ENCODE results near the gene CDRT4. TPM values are rescaled to one million over a fixed set of nuclear protein-coding genes. Genes with fewer than 3 reads are reported as not detected.
A peak's percentile ranks its signal among the peaks of the same experiment; 100 is the strongest.

The CDRT4 gene
- total RNA-seq, 1 donor from 2014 or later, result 4.2 TPM

- Histone ChIP-seq H3K36me3 (no peaks in the 10 kb centered on the region), H3K27ac (no peak overlapping the region), H3K9me3 (no peaks in the 10 kb centered on the region), H3K27me3 (no peaks in the 10 kb centered on the region), H3K4me3 (no peak overlapping the region), H3K4me1 (peaks cover 11% of the 10 kb centered on the region)
- intact Hi-C loops (cut with DNase I), result no loop called here
- DNase-seq (ENCODE audit: extremely low spot score in 2 of 2), result no peak
- TF ChIP-seq, protein P1, sequence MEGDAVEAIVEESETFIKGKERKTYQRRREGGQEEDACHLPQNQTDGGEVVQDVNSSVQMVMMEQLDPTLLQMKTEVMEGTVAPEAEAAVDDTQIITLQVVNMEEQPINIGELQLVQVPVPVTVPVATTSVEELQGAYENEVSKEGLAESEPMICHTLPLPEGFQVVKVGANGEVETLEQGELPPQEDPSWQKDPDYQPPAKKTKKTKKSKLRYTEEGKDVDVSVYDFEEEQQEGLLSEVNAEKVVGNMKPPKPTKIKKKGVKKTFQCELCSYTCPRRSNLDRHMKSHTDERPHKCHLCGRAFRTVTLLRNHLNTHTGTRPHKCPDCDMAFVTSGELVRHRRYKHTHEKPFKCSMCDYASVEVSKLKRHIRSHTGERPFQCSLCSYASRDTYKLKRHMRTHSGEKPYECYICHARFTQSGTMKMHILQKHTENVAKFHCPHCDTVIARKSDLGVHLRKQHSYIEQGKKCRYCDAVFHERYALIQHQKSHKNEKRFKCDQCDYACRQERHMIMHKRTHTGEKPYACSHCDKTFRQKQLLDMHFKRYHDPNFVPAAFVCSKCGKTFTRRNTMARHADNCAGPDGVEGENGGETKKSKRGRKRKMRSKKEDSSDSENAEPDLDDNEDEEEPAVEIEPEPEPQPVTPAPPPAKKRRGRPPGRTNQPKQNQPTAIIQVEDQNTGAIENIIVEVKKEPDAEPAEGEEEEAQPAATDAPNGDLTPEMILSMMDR (IDR thresholded peaks at IDR 0.05), result no peak
- TF ChIP-seq POLR2A (IDR thresholded peaks at IDR 0.05) (no peak), POLR2AphosphoS5 (IDR thresholded peaks at IDR 0.05; ENCODE audit: insufficient read depth in 1 of 2, low read depth in 1 of 2) (no peak)
Observed at GRCh38 chr17:15478845-15479244, 11.4 kb upstream of the CDRT4 start.

DNA sequence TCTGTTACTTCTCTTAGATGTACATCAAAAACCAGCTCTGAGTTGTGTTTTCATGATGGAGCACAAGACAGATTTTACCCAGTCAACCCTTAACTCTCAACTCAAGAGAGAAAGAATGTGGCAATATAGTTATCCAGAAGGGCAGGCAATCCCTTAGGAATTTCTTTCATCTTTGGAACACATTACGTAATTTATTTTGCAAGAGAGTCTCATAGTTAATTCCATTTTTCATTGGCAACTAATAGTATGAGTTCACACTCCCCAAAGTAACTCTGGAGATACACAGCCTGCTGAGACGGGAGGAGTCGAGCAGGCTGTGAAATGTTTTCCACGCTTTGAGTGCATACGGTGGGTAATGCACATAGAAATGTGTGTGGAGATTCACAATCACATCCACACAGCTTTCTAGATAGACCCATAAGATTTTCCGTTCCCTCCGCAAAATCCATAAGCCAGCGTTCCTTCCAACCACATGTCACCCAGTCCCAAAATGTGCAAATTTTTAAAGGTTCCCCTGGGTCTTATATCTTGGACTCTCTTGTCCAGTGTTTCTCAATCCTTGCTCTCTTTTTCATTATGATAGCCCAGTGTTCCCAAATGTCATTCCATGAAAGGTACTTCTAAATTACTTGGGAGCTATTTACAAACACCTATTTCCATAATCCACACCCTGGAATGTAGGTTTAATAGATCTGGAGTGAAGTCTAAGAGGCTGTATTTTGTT lies 8.4 kb upstream of the CDRT4 start:
- Histone ChIP-seq H3K27me3 (no peaks in the 10 kb centered on the region), H3K9me3 (no peaks in the 10 kb centered on the region), H3K36me3 (no peaks in the 10 kb centered on the region), H3K4me1 (peaks cover 11% of the 10 kb centered on the region), H3K4me3 (no peak overlapping the region), H3K27ac (peak overlapping the region; percentile 50)
- no peak for DNase-seq (ENCODE audit: extremely low spot score in 2 of 2)
- intact Hi-C loops (cut with DNase I), result no loop called here
- TF ChIP-seq, protein P1 (IDR thresholded peaks at IDR 0.05), result no peak
- TF ChIP-seq POLR2AphosphoS5 (IDR thresholded peaks at IDR 0.05; ENCODE audit: insufficient read depth in 1 of 2, low read depth in 1 of 2), result peak; percentile 32 to 58
- TF ChIP-seq POLR2A (IDR thresholded peaks at IDR 0.05), result no peak

GRCh38 chr17:15472891-15473290 lies 5.5 kb upstream of the CDRT4 start:
- H3K27me3 ChIP-seq, result no peaks in the 10 kb centered on the region
- H3K36me3 ChIP-seq, result no peaks in the 10 kb centered on the region
- no peak overlapping the region for H3K4me3 ChIP-seq
- H3K27ac ChIP-seq, result no peak overlapping the region
- TF ChIP-seq, protein P1 (IDR thresholded peaks at IDR 0.05), result no peak
- TF ChIP-seq POLR2AphosphoS5 (IDR thresholded peaks at IDR 0.05; ENCODE audit: insufficient read depth in 1 of 2, low read depth in 1 of 2) (no peak), POLR2A (IDR thresholded peaks at IDR 0.05) (no peak)
- DNase-seq (ENCODE audit: extremely low spot score in 2 of 2), result no peak
- intact Hi-C loops (cut with DNase I), result no loop called here
- H3K9me3 ChIP-seq, result no peaks in the 10 kb centered on the region
- H3K4me1 ChIP-seq, result no peaks in the 10 kb centered on the region

GRCh38 chr17:15470536-15470935 lies 3.1 kb upstream of the CDRT4 start:
- Histone ChIP-seq H3K36me3 (no peaks in the 10 kb centered on the region), H3K27ac (no peak overlapping the region), H3K27me3 (no peaks in the 10 kb centered on the region), H3K9me3 (no peaks in the 10 kb centered on the region), H3K4me3 (no peak overlapping the region), H3K4me1 (no peaks in the 10 kb centered on the region)
- intact Hi-C loops (cut with DNase I), result no loop called here
- no peak for DNase-seq (ENCODE audit: extremely low spot score in 2 of 2)
- TF ChIP-seq POLR2AphosphoS5 (IDR thresholded peaks at IDR 0.05; ENCODE audit: insufficient read depth in 1 of 2, low read depth in 1 of 2) (no peak), POLR2A (IDR thresholded peaks at IDR 0.05) (no peak)
- TF ChIP-seq, protein P1 (IDR thresholded peaks at IDR 0.05), result no peak

- no peaks in the 10 kb centered on the region for H3K27me3 ChIP-seq
- no peaks in the 10 kb centered on the region for H3K36me3 ChIP-seq
- TF ChIP-seq POLR2A (IDR thresholded peaks at IDR 0.05) (no peak), POLR2AphosphoS5 (IDR thresholded peaks at IDR 0.05; ENCODE audit: insufficient read depth in 1 of 2, low read depth in 1 of 2) (no peak)
- TF ChIP-seq, protein P1 (IDR thresholded peaks at IDR 0.05), result no peak
- H3K9me3 ChIP-seq, result no peaks in the 10 kb centered on the region
- H3K4me1 ChIP-seq, result no peaks in the 10 kb centered on the region
- DNase-seq (ENCODE audit: extremely low spot score in 2 of 2), result no peak
- intact Hi-C loops (cut with DNase I), result no loop called here
- no peak overlapping the region for H3K4me3 ChIP-seq
- H3K27ac ChIP-seq, result no peak overlapping the region
Observed at GRCh38 chr17:15469260-15469659, 1.8 kb upstream of the CDRT4 start.
